WTC11 (cell line): Measurements from ENCODE around the gene ZNF688. TPM values are rescaled to one million over a fixed set of nuclear protein-coding genes. Genes with fewer than 3 reads are reported as not detected.

Experiments used
- ATAC-seq: fragments of 200-7000 bp; cut with Tn5 transposase; 2 replicates; pipeline ENCODE4 v1.10.0; 2021; ENCODE audit warnings: mild to moderate bottlenecking, moderate library complexity
- CTCF ChIA-PET: fragments of 300-600 bp; sonication (Branson Sonifier 250); formaldehyde crosslinking; loops from one replicate; lab custom pipeline; 2021; ENCODE audit warnings: antibody characterized with exemption; lab: Charles Lee
- POLR2A ChIA-PET: fragments of 350-600 bp; sonication (Branson Sonifier 250); formaldehyde crosslinking; loops from one replicate; lab custom pipeline; 2021; ENCODE audit warnings: antibody characterized with exemption; lab: Charles Lee
- DNase-seq: peaks from one replicate; pipeline ENCODE4 v3.0.0; 2021; ENCODE audit warnings: low spot score
- H3K27ac Mint-ChIP-seq: 2 replicates; pipeline ENCODE4 v1.8.0; 2021; ENCODE audit warnings: mixed read lengths
- H3K27me3 Mint-ChIP-seq: 2 replicates; pipeline ENCODE4 v1.8.0; 2021; ENCODE audit warnings: low read depth, mild to moderate bottlenecking, moderate library complexity, mixed read lengths
- H3K36me3 Mint-ChIP-seq: 2 replicates; pipeline ENCODE4 v1.8.0; 2021; ENCODE audit warnings: mixed read lengths
- H3K4me1 Mint-ChIP-seq: 2 replicates; pipeline ENCODE4 v1.8.0; 2022; ENCODE audit warnings: mixed read lengths
- H3K4me3 Mint-ChIP-seq: 2 replicates; pipeline ENCODE4 v1.8.0; 2021; ENCODE audit warnings: mild to moderate bottlenecking, moderate library complexity, mixed read lengths
- H3K9me3 Mint-ChIP-seq: 2 replicates; pipeline ENCODE4 v1.8.0; 2021; ENCODE audit warnings: mixed read lengths
- ARID4B ChIP-seq: sonication (generic); formaldehyde crosslinking; IDR thresholded peaks from 2 replicates; pipeline ENCODE4 v1.8.0; 2023; ENCODE audit warnings: missing genetic modification reagents, mild to moderate bottlenecking, borderline replicate concordance
- ELF4 ChIP-seq: sonication (generic); formaldehyde crosslinking; IDR thresholded peaks from 2 replicates; pipeline ENCODE4 v1.8.1; 2022; ENCODE audit warnings: low read depth, mild to moderate bottlenecking, moderate library complexity, missing genetic modification reagents
- GABPB1 ChIP-seq: sonication (generic); formaldehyde crosslinking; IDR thresholded peaks from 2 replicates; pipeline ENCODE4 v1.8.1; 2023; ENCODE audit warnings: mild to moderate bottlenecking, missing genetic modification reagents
- GRHL2 ChIP-seq: fragments of 250-450 bp; sonication (Bioruptor Pico); IDR thresholded peaks from 2 replicates; pipeline ENCODE4 v1.8.0; 2022; ENCODE audit warnings: mild to moderate bottlenecking, moderate library complexity; ENCODE audit not compliant: insufficient replicate concordance, severe bottlenecking
- IRF1 ChIP-seq: sonication (generic); formaldehyde crosslinking; IDR thresholded peaks from 2 replicates; pipeline ENCODE4 v1.8.0; 2023; ENCODE audit warnings: missing genetic modification reagents
- MYBL2 ChIP-seq: sonication (generic); formaldehyde crosslinking; IDR thresholded peaks from 2 replicates; pipeline ENCODE4 v1.8.1; 2023; ENCODE audit warnings: mild to moderate bottlenecking, moderate library complexity, missing genetic modification reagents
- NR1H2 ChIP-seq: sonication (generic); formaldehyde crosslinking; IDR thresholded peaks from 2 replicates; pipeline ENCODE4 v1.9.0; 2021; ENCODE audit warnings: mild to moderate bottlenecking, moderate library complexity, missing genetic modification reagents
- OVOL2 ChIP-seq: fragments of 250-450 bp; sonication (Bioruptor Pico); IDR thresholded peaks from 2 replicates; pipeline ENCODE4 v1.9.0; 2021; ENCODE audit warnings: mild to moderate bottlenecking, borderline replicate concordance
- PRDM15 ChIP-seq: sonication (generic); formaldehyde crosslinking; IDR thresholded peaks from 2 replicates; pipeline ENCODE4 v1.8.0; 2022; ENCODE audit warnings: missing genetic modification reagents
- RORB ChIP-seq: fragments of 250-450 bp; sonication (Bioruptor Pico); IDR thresholded peaks from 2 replicates; pipeline ENCODE4 v1.9.0; 2021; ENCODE audit warnings: mild to moderate bottlenecking
- SMAD4 ChIP-seq: sonication (generic); formaldehyde crosslinking; IDR thresholded peaks from 2 replicates; pipeline ENCODE4 v1.8.0; 2022; ENCODE audit warnings: mild to moderate bottlenecking, missing genetic modification reagents
- SOX15 ChIP-seq: fragments of 250-450 bp; sonication (Bioruptor Pico); IDR thresholded peaks from 2 replicates; pipeline ENCODE4 v1.9.0; 2021; ENCODE audit warnings: mild to moderate bottlenecking
- STAT6 ChIP-seq: sonication (generic); formaldehyde crosslinking; conservative IDR thresholded peaks from 2 replicates; pipeline ENCODE4 v1.8.1; 2023; ENCODE audit warnings: mild to moderate bottlenecking, low read depth, missing genetic modification reagents, moderate library complexity
- TEAD4 ChIP-seq: sonication (generic); formaldehyde crosslinking; IDR thresholded peaks from 2 replicates; pipeline ENCODE4 v1.8.0; 2022; ENCODE audit warnings: mild to moderate bottlenecking, missing genetic modification reagents
- ZNF281 ChIP-seq: sonication (generic); formaldehyde crosslinking; IDR thresholded peaks from 2 replicates; pipeline ENCODE4 v1.8.0; 2023; ENCODE audit warnings: mild to moderate bottlenecking, missing genetic modification reagents
- ZNF317 ChIP-seq: sonication (generic); formaldehyde crosslinking; IDR thresholded peaks from 2 replicates; pipeline ENCODE4 v1.8.1; 2023; ENCODE audit warnings: low read depth, mild to moderate bottlenecking, moderate library complexity, missing genetic modification reagents, borderline replicate concordance
- ZNF671 ChIP-seq: fragments of 250-450 bp; sonication (Bioruptor Pico); IDR thresholded peaks from 2 replicates; pipeline ENCODE4 v1.8.0; 2021; ENCODE audit warnings: mild to moderate bottlenecking
- total RNA-seq: library from RNA; stranded (reverse); gene quantifications from 3 replicates; pipeline ENCODE4 v1.2.3, GENCODE V29; 2021

ZNF688 gene
- total RNA-seq, 1 experiment from 2014 or later: 4.2 TPM

GRCh38 chr16:30565984-30566383 is 5.5 kb downstream of the ZNF688 start:
- DNase-seq (no peak), ATAC-seq (no peak)
- H3K9me3 Mint-ChIP-seq: no peaks in the 10 kb centered on the region
- ChIA-PET POLR2A (interaction anchor here (0.9 kb wide), 1 partner anchor 39 kb away, joined by 3 read pairs; no protein-coding TSS in a partner anchor), CTCF (interaction anchor here (0.9 to 1.4 kb wide), 5 partner anchors 9 to 136 kb away, joined by 3 to 7 read pairs (median 4); partner anchors contain the start of gene DCTPP1)
- TF ChIP-seq ZNF281 (CRISPR knock-in tag): no peak
- no peak for TF ChIP-seq ELF4 (CRISPR knock-in tag)
- no peak for TF ChIP-seq ARID4B
- no peak for TF ChIP-seq NR1H2 (CRISPR knock-in tag)
- no peak for TF ChIP-seq ZNF671 (CRISPR knock-in tag)
- TF ChIP-seq PRDM15: no peak
- no peak for TF ChIP-seq GRHL2
- TF ChIP-seq GABPB1 (CRISPR knock-in tag): no peak
- no peak for TF ChIP-seq RORB (CRISPR knock-in tag)
- no peak for TF ChIP-seq ZNF317 (CRISPR knock-in tag)
- H3K36me3 Mint-ChIP-seq: no peaks in the 10 kb centered on the region
- H3K27ac Mint-ChIP-seq: no peak overlapping the region
- no peak overlapping the region for H3K4me3 Mint-ChIP-seq
- H3K4me1 Mint-ChIP-seq: peaks cover 18% of the 10 kb centered on the region
- H3K27me3 Mint-ChIP-seq: peaks cover 20% of the 10 kb centered on the region

- Mint-ChIP-seq H3K4me1 (peaks cover 18% of the 10 kb centered on the region), H3K4me3 (no peak overlapping the region), H3K36me3 (no peaks in the 10 kb centered on the region), H3K27me3 (peaks cover 21% of the 10 kb centered on the region), H3K9me3 (no peaks in the 10 kb centered on the region), H3K27ac (no peak overlapping the region)
- DNase-seq: no peak
- ChIA-PET POLR2A (interaction anchor here (0.9 kb wide), 1 partner anchor 38 kb away, joined by 3 read pairs; no protein-coding TSS in a partner anchor), CTCF (interaction anchor here (0.9 to 1.4 kb wide), 5 partner anchors 8 to 136 kb away, joined by 3 to 7 read pairs (median 4); partner anchors contain the start of gene DCTPP1)
- no peak for TF ChIP-seq MYBL2 (CRISPR knock-in tag)
- no peak for TF ChIP-seq STAT6 (CRISPR knock-in tag)
- no peak for TF ChIP-seq SOX15 (CRISPR knock-in tag)
- TF ChIP-seq SMAD4 (CRISPR knock-in tag): no peak
- no peak for TF ChIP-seq OVOL2 (CRISPR knock-in tag)
- TF ChIP-seq IRF1 (CRISPR knock-in tag): no peak
- no peak for TF ChIP-seq TEAD4 (CRISPR knock-in tag)
- ATAC-seq: no peak
Measured at GRCh38 chr16:30565526-30565925, 6.0 kb downstream of the ZNF688 start.
